GM12878 (cell line): ENCODE measurements around the gene SOX10. TPM values are rescaled to one million over a fixed set of nuclear protein-coding genes. Genes with fewer than 3 reads are reported as not detected.

Source experiments
- ATAC-seq: fragments of 200-7000 bp; cut with Tn5 transposase; 3 replicates; pipeline ENCODE4 v1.9.1; 2020; ENCODE audit warnings: mild to moderate bottlenecking, moderate library complexity
- BruUV-seq: library from RNA; stranded (reverse); fragments of 400-500 nt; replicated peaks from 2 replicates; lab custom pipeline; 2021; lab: Mats Ljungman, UMichigan
- CTCF ChIA-PET: fragments of 300-600 bp; sonication (Branson Sonifier 250); formaldehyde crosslinking; extraction: SDS; loops from one replicate; lab custom pipeline; 2021; ENCODE audit warnings: inconsistent platforms; lab: Yijun Ruan, JAX
- POLR2A ChIA-PET: fragments of 350-600 bp; formaldehyde crosslinking; extraction: SDS; loops from one replicate; lab custom pipeline; 2021; ENCODE audit warnings: inconsistent platforms; lab: Charles Lee
- RAD21 ChIA-PET: fragments of 300-600 bp; sonication (Branson Sonifier 250); formaldehyde crosslinking; loops from one replicate; lab custom pipeline; 2023; ENCODE audit warnings: antibody characterized with exemption; ENCODE audit not compliant: unreplicated experiment; lab: Charles Lee
- SMC1A ChIA-PET: fragments of 300-600 bp; sonication (Branson Sonifier 250); formaldehyde crosslinking; loops from one replicate; lab custom pipeline; 2023; ENCODE audit not compliant: unreplicated experiment, uncharacterized antibody; lab: Charles Lee
- DNase-seq: peaks from one replicate; pipeline ENCODE4 v3.0.0-alpha.2; 2011; ENCODE audit warnings: low read depth, low spot score
- FAIRE-seq: peaks from 3 replicates; lab custom pipeline; 2011; peaks lifted over from hg19 to GRCh38; lab: Jason Lieb, UNC
- H2AFZ ChIP-seq: 2 replicates; pipeline ENCODE4 v1.6.0; 2011; ENCODE audit warnings: low read depth, low read length, control low read depth; ENCODE audit not compliant: control insufficient read depth
- H3K27ac ChIP-seq: 2 replicates; pipeline ENCODE4 v1.5.1; 2011; ENCODE audit warnings: control low read depth; ENCODE audit not compliant: control insufficient read depth, insufficient read depth
- H3K27me3 ChIP-seq, 2 experiments: replicated peaks in 1 of 2; 2 replicates each; pipeline versions ENCODE4 v1.6.0 to v1.6.1; 2011; ENCODE audit warnings: low read length in 1 of 2; ENCODE audit not compliant: control insufficient read depth in 2 of 2, insufficient read depth in 2 of 2
- H3K36me3 ChIP-seq, 2 experiments: 2 replicates each; pipeline ENCODE4 v1.5.1; 2011; ENCODE audit warnings: low read length in 1 of 2; ENCODE audit not compliant: control insufficient read depth in 2 of 2, insufficient read depth in 2 of 2
- H3K4me1 ChIP-seq: 2 replicates; pipeline ENCODE4 v1.6.1; 2011; ENCODE audit warnings: mild to moderate bottlenecking, low read length, moderate library complexity, mixed read lengths; ENCODE audit not compliant: control insufficient read depth, insufficient read depth
- H3K4me2 ChIP-seq: 2 replicates; pipeline ENCODE4 v1.6.0; 2011; ENCODE audit warnings: control low read depth; ENCODE audit not compliant: control insufficient read depth, insufficient read depth
- H3K4me3 ChIP-seq: fragments of 200-600 bp; sonication (generic); 2 replicates; pipeline ENCODE4 v1.5.1; 2016
- H3K79me2 ChIP-seq: 2 replicates; pipeline ENCODE4 v1.6.0; 2011; ENCODE audit warnings: low read length; ENCODE audit not compliant: control insufficient read depth, insufficient read depth
- H3K9ac ChIP-seq: 2 replicates; pipeline ENCODE4 v1.8.0; 2011; ENCODE audit warnings: low read length, control low read depth, mixed read lengths; ENCODE audit not compliant: control insufficient read depth, insufficient read depth
- H3K9me3 ChIP-seq: replicated peaks from 3 replicates; pipeline ENCODE4 v1.5.1; 2011; ENCODE audit warnings: mild to moderate bottlenecking, low read length; ENCODE audit not compliant: control insufficient read depth, insufficient read depth
- H4K20me1 ChIP-seq: 2 replicates; pipeline ENCODE4 v1.6.0; 2011; ENCODE audit not compliant: control insufficient read depth, insufficient read depth
- ASH2L ChIP-seq: fragments of 300-600, 200-600 bp; sonication (generic); IDR thresholded peaks from 2 replicates; pipeline ENCODE4 v1.6.1; 2017; ENCODE audit warnings: low read depth, mild to moderate bottlenecking, borderline replicate concordance
- ATF3 ChIP-seq: IDR thresholded peaks from 2 replicates; pipeline ENCODE4 v1.6.1; 2011; ENCODE audit warnings: low read depth, mild to moderate bottlenecking, low read length, moderate library complexity, borderline replicate concordance; ENCODE audit errors: extremely low read depth
- BMI1 ChIP-seq: fragments of 450-650 bp; IDR thresholded peaks from 2 replicates; pipeline ENCODE4 v1.6.1; 2016; ENCODE audit warnings: mild to moderate bottlenecking, moderate library complexity, borderline replicate concordance
- CHD1 ChIP-seq: IDR thresholded peaks from 2 replicates; pipeline ENCODE4 v1.6.1; 2012; ENCODE audit warnings: low read depth, low read length, improper control_type of control experiment
- CHD2 ChIP-seq: IDR thresholded peaks from 2 replicates; pipeline ENCODE4 v1.6.1; 2011; ENCODE audit warnings: low read depth, low read length, improper control_type of control experiment, borderline replicate concordance
- GATAD2B ChIP-seq: fragments of 450-650 bp; conservative IDR thresholded peaks from 2 replicates; pipeline ENCODE4 v1.6.1; 2017; ENCODE audit warnings: low read depth, mild to moderate bottlenecking, moderate library complexity
- IRF4 ChIP-seq: IDR thresholded peaks from 2 replicates; pipeline ENCODE4 v1.6.1; 2011; ENCODE audit warnings: low read depth, low read length
- JUNB ChIP-seq: IDR thresholded peaks from 2 replicates; pipeline ENCODE4 v1.6.1; 2016; ENCODE audit warnings: antibody characterized with exemption, mild to moderate bottlenecking
- MEF2B ChIP-seq: fragments of 450-650 bp; IDR thresholded peaks from 2 replicates; pipeline ENCODE4 v1.6.1; 2018; ENCODE audit warnings: mild to moderate bottlenecking, moderate library complexity; ENCODE audit not compliant: partially characterized antibody, poor library complexity, severe bottlenecking
- NFYB ChIP-seq: IDR thresholded peaks from 2 replicates; pipeline ENCODE4 v1.6.1; 2011; ENCODE audit warnings: low read depth, mild to moderate bottlenecking, low read length, improper control_type of control experiment, moderate library complexity; ENCODE audit not compliant: insufficient read depth
- NR2F1 ChIP-seq: fragments of 450-650 bp; conservative IDR thresholded peaks from 2 replicates; pipeline ENCODE4 v1.6.1; 2017; ENCODE audit warnings: mild to moderate bottlenecking
- SMAD5 ChIP-seq: IDR thresholded peaks from 2 replicates; pipeline ENCODE4 v1.6.1; 2016; ENCODE audit warnings: antibody characterized with exemption, low read depth
- SMARCA5 ChIP-seq: fragments of 450-650 bp; IDR thresholded peaks from 2 replicates; pipeline ENCODE4 v1.6.1; 2017; ENCODE audit warnings: mild to moderate bottlenecking
- SP1 ChIP-seq: IDR thresholded peaks from one replicate; pipeline ENCODE4 v1.6.1; 2011; ENCODE audit warnings: low read depth, low read length
- USF1 ChIP-seq: IDR thresholded peaks from 2 replicates; pipeline ENCODE4 v1.6.1; 2011; ENCODE audit warnings: borderline replicate concordance, low read depth, mild to moderate bottlenecking, moderate library complexity, mixed read lengths, low read length; ENCODE audit not compliant: insufficient read depth; ENCODE audit errors: extremely low read length
- ZNF217 ChIP-seq: fragments of 450-650 bp; IDR thresholded peaks from 2 replicates; pipeline ENCODE4 v1.6.1; 2017; ENCODE audit warnings: antibody characterized with exemption, mild to moderate bottlenecking
- ZNF274 ChIP-seq: IDR thresholded peaks from one replicate; pipeline ENCODE4 v1.8.0; 2011; ENCODE audit not compliant: insufficient read length, insufficient read depth
- ZNF384 ChIP-seq: IDR thresholded peaks from 2 replicates; pipeline ENCODE4 v1.6.1; 2012; ENCODE audit warnings: low read depth, mild to moderate bottlenecking, low read length, improper control_type of control experiment, borderline replicate concordance
- WGBS: methylation state at CpG from one replicate; pipeline ENCODE4 v1.1.6; 2016; ENCODE audit warnings: low lambda C conversion rate; ENCODE audit not compliant: insufficient replicate concordance, insufficient coverage; ENCODE audit errors: missing lambda C conversion rate; 5-methylcytosine and 5-hydroxymethylcytosine counted together
- in situ Hi-C: fragments of 300-500 bp; cut with MboI; formaldehyde crosslinking; loops from 9 replicates; pipeline ENCODE4 v1.14.3; 2018; ENCODE audit warnings: mixed read lengths
- intact Hi-C: fragments of 100-400 bp; cut with micrococcal nuclease; formaldehyde crosslinking; loops from one replicate; pipeline ENCODE4 v1.14.2; 2022; ENCODE audit not compliant: unreplicated experiment
- polyA plus RNA-seq, 11 experiments: library from polyadenylated mRNA; depleted of rRNA in 4 of 11; unstranded in 6 of 11; stranded (reverse) in 5 of 11; fragments of >200 nt; fragmentation: Nextera tagmentation in 4 of 11; fragmentation: Illumina TruSeq in 1 of 11; extraction: Ambion mirVana in 4 of 11; extraction: Trizol in 1 of 11; gene quantifications; 1 replicate in 1 of 11; 2 replicates in 10 of 11; pipeline versions ENCODE4 v1.2.1 to v1.2.3, GENCODE V29; 2011 to 2016; ENCODE audit warnings: inconsistent platforms in 2 of 11, missing spikeins in 2 of 11, low read depth in 1 of 11
- total RNA-seq, 4 experiments: library from RNA; depleted of rRNA in 3 of 4; stranded (reverse); fragments of >200 nt in 3 of 4; fragmentation: Illumina TruSeq in 1 of 4; extraction: Trizol in 1 of 4; gene quantifications; 2 replicates each; pipeline versions ENCODE4 v1.2.1 to v1.2.3, GENCODE V29; 2013 to 2021

SOX10 gene
- total and polyA plus RNA-seq, 10 of the 15 experiments (the other 5 are each of a cell fraction or from before 2014, with no cell fraction given), result 0.05 TPM; not detected in 9

GRCh38 chr22:37959231-37959825 is 25.0 kb downstream of the SOX10 start:
- H3K4me3 ChIP-seq, result no peak overlapping the region
- FAIRE-seq, result no peak
- H3K9ac ChIP-seq, result no peak overlapping the region
- intact Hi-C loops (no loop called here), in situ Hi-C loops (no loop called here)
- H3K9me3 ChIP-seq, result no peaks in the 10 kb centered on the region
- peaks cover 10 to 27% of the 10 kb centered on the region in 2 experiments for H3K36me3 ChIP-seq
- BruUV-seq, result no TSS peak
- 98% methylated on average over 18 of the region's 18 CpGs for WGBS
- SMC1A ChIA-PET, result no interaction called here
- no peak overlapping the region for H2AFZ ChIP-seq
- H4K20me1 ChIP-seq, result no peaks in the 10 kb centered on the region
- POLR2A ChIA-PET, result interaction anchor here (0.7 kb wide), 1 partner anchor 122 kb away, joined by 4 read pairs; no protein-coding TSS in a partner anchor
- CTCF ChIA-PET, result interaction anchor here (1.1 kb wide), 1 partner anchor 97 kb away, joined by 5 read pairs; no protein-coding TSS in a partner anchor
- peaks cover 7% of the 10 kb centered on the region for H3K79me2 ChIP-seq
- no peak overlapping the region for H3K27ac ChIP-seq
- H3K4me1 ChIP-seq, result no peaks in the 10 kb centered on the region
- no peak for ATAC-seq
- H3K4me2 ChIP-seq, result no peak overlapping the region
- H3K27me3 ChIP-seq, result no peaks in the 10 kb centered on the region
- RAD21 ChIA-PET, result no interaction called here
- TF ChIP-seq USF1, result no peak
- TF ChIP-seq JUNB, result no peak
- no peak for TF ChIP-seq ASH2L
- TF ChIP-seq CHD2, result no peak
- TF ChIP-seq SMARCA5, result no peak
- TF ChIP-seq MEF2B, result no peak
- no peak for TF ChIP-seq CHD1
- no peak for TF ChIP-seq GATAD2B
- TF ChIP-seq SP1, result no peak
- no peak for TF ChIP-seq NFYB
- no peak for TF ChIP-seq ZNF384
- TF ChIP-seq ATF3, result no peak
- no peak for TF ChIP-seq ZNF217
- no peak for TF ChIP-seq IRF4
- TF ChIP-seq BMI1, result no peak
- no peak for TF ChIP-seq ZNF274
- no peak for TF ChIP-seq NR2F1
- no peak for TF ChIP-seq SMAD5
- DNase-seq, result no peak
